22Rv1 (cell line): ENCODE measurements around the gene POGLUT2.

Experiments used
- H3K27ac ChIP-seq: fragments of 450-650 bp; 2 replicates; pipeline ENCODE4 v1.5.1; 2017
- CTCF ChIP-seq: fragments of 450-650 bp; IDR thresholded peaks from 2 replicates; pipeline ENCODE4 v1.5.1; 2017; ENCODE audit warnings: mild to moderate bottlenecking
- ZFX ChIP-seq: fragments of 450-650 bp; IDR thresholded peaks from 2 replicates; pipeline ENCODE4 v1.6.1; 2017; ENCODE audit warnings: antibody characterized with exemption, borderline replicate concordance

Gene POGLUT2

GRCh38 chr13:102774214-102774568 lies 24.6 kb downstream of the POGLUT2 start:
- peak overlapping the region; percentile 62 for H3K27ac ChIP-seq
- TF ChIP-seq ZFX, result no peak
- no peak for TF ChIP-seq CTCF

- TF ChIP-seq CTCF (no peak), ZFX (no peak)
- peak within 1 kb of the TSS; percentile 62 for H3K27ac ChIP-seq
Observed at GRCh38 chr13:102773441-102774213, 25.1 kb downstream of the POGLUT2 start, which contains the start of gene TEX30. Gene TEX30, minus strand, starts transcription at chr13:102773786. Its CDS starts 3,760 bp downstream, at chr13:102770026.

- no peak overlapping the region for H3K27ac ChIP-seq
- TF ChIP-seq CTCF, result no peak
- TF ChIP-seq ZFX, result no peak
Observed at GRCh38 chr13:102772042-102772425, 26.7 kb downstream of the POGLUT2 start.

GRCh38 chr13:102771298-102772041 lies 27.3 kb downstream of the POGLUT2 start:
- no peak overlapping the region for H3K27ac ChIP-seq
- TF ChIP-seq CTCF (no peak), ZFX (no peak)

- H3K27ac ChIP-seq, result no peak overlapping the region
- no peak for TF ChIP-seq CTCF
- no peak for TF ChIP-seq ZFX
Observed at GRCh38 chr13:102770435-102770834, 28.3 kb downstream of the POGLUT2 start.

GRCh38 chr13:102769679-102770078 lies 29.1 kb downstream of the POGLUT2 start:
- H3K27ac ChIP-seq, result no peak overlapping the region
- TF ChIP-seq ZFX (no peak), CTCF (no peak)

- no peak overlapping the region for H3K27ac ChIP-seq
- TF ChIP-seq CTCF (no peak), ZFX (no peak)
Observed at GRCh38 chr13:102768909-102769308, 29.9 kb downstream of the POGLUT2 start.
